NK-92 treated with Interleukin-12 subunit alpha and Interleukin-12 subunit beta, amount 100 ng/mL, for 24 hours (cell line): Measurements from ENCODE around the gene FRMD8.
"Not testable (repeated sequence)": the region's sequence is repeated elsewhere in the genome, so short reads cannot be mapped to it uniquely, and the experiment has no call there.

Experiments
- DNase-seq: peaks from one replicate; lab custom pipeline; 2025; lab: John Stamatoyannopoulos, UW

Gene FRMD8

DNA sequence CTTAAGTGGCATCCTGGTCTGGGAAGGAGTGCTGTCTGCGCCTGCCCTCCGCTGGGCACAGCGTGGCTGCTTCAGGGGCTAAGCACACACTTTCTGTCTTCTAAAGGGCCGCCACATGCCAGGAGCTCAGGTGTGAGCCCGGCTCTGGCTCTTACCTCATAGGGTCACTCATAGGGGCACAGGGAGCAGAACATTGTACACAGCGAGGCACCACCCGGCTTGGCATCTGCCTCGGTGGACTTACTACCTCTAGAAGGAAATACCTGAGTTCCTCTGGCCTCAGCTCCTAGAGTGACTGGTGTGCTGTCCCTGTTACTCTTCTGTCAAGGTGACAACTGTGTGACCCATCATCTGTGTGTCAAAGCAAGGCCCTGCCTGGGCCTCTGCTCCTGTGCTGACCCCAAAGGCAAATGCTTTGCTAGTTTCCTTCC is 49.6 kb downstream of the FRMD8 start:
- no peak for DNase-seq

DNA sequence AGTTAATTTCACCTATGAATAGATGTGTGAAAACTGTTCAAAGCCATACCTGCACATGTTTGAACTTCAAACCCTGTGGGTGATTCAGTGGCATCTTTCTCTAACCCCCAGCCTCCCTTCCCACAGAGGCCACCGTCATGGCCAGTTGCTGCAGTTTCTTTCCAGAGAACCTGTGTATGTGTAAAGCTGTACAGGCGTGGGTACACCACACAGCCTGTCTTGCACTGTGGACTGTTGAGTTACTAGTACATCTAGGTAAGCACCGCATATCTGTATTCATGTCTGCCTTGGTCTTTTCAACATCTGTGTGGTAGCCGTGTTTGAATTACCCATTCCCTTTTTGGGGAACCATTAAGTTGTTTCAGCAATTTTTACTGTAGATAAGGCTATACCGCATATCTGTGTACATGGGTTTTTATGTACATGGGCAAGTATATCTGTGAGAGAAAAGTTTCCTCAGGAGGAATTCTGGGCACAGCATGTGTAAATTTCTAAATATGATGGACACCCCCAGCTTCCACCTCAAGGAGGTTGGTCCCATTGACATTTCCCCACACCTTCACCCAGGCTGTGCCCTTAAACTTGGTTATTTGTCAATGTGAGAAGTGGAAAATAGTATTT is 50.1 kb downstream of the FRMD8 start:
- no peak for DNase-seq

DNA sequence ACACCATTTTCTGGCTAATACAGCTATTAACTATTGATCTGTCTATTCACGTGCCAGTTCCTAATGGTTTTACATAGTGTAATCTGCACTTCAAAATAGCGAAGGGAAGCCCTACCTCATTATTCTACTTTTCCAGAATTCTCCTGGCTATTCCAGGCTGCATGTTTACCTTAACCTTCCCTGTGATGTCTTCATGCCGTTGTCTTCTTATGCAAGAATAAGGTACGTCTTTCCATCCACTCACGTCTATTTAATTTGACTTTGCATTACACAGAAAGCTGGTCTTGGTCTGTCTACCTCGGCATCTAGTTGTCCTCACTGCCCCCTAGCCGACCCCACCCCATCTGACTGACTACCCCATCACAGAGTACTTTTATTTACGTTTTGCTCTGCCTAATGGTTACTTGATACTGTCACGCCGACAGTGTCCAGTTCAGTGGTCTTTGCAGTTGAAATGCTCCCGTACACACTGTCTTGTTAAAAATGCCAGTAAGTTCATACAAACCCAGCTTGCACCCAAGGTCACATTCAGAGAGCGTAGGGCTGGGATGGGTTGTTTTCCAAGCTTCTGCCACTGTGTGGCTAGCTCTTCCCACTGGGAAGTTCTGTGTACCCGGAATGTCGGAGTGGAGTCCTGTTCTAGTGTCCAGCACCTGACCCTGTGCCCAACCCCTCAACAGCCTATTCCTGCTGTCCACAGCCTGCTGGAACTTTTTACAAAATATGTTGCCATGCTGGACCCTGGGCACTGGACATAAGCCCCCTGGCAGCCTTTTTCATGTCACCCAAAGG is 51.2 kb downstream of the FRMD8 start:
- DNase-seq = no peak

DNA sequence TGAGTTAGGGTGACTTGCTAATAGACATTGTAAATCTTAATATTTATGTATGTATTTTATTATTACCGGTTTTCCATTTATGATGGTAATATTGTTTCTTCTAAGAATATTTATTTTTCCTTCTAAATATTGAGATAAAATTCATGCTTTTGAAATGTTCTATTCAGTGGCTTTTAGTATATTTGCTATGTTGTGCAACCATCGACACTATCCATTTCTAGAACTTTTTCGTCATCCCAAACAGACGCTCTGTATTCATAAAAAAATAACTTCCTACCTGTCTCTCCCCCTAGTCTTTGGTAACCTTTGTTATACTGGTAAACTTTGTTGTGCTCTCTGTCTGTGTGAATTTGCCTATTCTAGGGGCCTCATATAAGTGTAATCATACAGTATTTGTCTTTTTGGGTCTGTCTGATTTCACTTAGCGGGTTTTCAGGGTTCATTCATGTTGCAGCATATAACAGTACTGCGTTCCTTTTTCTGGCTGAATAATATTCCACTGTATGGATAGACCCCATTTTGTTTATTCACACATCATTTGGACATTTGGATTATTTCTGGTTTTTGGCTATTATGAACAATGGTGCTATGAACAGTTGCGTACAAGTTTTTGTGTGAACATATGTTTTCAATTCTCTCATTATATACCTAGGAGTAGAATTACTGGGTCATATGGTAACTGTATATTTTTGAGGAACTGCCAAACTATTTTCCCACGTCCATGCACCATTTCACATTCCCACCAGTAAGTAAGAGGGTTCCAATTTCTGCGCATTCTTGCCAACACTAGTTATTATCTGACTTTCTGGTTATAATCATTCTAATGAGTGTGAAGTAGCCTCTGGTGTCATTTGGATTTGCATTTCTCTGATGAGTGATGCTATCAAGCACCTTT is 52.1 kb downstream of the FRMD8 start:
- DNase-seq = no peak

DNA sequence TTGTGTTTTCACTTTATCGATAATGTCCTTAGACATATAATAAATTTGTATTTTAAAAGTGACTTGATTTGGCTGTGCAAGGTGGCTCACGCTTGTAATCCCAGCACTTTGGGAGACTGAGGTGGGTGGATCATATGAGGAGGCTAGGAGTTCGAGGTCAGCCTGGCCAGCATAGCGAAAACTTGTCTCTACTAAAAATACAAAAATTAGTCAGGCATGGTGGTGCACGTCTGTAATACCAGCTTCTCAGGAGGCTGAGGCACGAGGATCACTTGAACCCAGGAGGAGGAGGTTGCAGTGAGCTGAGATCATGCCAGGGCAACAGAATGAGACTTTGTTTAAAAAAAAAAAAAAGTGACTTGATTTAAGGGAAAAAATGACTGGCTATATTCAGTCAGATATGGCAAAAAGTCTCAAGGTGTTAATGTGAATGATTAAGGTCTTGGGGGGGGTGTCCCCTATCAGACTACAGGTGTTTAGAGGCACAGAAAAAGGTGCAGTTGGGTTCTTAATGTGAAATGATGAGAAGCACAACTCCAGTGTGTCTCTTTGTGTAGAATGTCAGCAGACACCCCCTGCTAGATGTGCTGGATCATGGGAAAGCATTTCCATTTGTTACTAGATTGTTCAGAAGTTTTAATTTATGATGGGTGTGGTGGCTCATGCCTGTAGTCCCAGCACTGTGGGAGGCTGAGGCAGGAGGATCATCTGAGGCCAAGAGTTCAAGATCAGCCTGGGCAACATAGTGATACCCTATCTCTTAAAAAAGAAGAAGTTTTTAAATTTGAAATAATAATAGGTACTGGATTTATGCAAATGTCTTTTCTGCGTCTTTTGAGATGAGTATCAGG is 53.1 kb downstream of the FRMD8 start:
- DNase-seq = no peak

GRCh38 chr11:65440831-65441499 is 54.5 kb downstream of the FRMD8 start:
- DNase-seq = no peak

DNA sequence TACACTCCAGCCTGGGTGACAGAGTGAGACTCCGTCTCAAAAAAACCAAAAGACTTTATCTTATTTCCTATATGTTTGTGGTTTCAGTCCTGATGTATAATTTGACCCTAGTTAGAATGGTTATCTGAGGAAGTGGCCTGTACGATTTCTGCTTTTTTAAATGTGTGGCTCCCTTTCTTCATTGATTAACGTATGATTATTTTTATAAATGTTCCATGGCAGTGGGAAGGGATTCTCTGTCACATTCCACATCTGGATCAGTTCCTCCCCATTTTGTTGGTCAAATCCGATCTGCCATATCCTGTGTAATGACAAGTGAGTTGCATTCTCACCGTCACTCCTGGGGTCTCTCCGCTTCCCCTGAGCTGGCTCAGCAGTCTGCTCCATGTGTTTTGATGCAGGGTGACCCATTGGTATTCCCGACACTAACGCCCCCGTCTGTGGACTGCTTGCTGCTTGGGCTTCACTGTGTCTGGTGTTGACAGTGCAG is 56.5 kb downstream of the FRMD8 start:
- no peak for DNase-seq

DNA sequence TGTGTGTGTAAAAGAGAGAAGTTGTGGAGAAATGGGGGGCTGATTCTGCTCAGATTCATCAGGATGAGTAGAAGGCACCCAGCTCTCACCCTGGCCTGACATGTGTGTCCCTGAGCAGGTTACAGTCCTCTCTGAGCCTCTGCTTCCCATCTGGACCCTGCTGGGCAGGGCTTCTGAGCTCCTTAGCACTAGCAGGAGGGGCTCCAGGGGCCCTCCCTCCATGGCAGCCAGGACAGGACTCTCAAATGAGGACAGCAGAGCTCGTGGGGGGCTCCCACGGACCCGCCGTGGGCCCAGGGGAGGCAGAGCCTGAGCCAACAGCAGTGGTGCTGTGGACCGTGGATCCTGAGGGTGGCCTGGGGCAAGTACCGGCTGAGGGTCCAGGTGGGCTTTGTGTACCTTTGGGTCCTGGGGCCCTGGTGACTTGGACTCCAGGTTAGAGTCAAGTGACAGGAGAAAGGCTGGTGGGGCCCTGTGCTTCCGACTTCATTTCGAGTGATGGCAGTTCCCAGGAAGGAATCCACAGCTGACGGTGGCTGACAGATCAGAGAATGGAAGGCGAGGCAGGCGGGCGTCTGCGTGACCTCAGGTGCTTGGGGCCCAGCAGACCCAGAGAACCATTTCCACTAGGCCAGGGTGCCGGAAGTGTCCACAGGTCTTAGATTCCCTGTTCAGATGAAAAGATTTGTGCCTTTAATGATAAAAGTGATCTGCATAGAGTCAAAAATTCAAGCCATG is 58.0 kb downstream of the FRMD8 start:
- no peak for DNase-seq

- DNase-seq = no peak
Observed at GRCh38 chr11:65445101-65445603, 58.7 kb downstream of the FRMD8 start.

DNA sequence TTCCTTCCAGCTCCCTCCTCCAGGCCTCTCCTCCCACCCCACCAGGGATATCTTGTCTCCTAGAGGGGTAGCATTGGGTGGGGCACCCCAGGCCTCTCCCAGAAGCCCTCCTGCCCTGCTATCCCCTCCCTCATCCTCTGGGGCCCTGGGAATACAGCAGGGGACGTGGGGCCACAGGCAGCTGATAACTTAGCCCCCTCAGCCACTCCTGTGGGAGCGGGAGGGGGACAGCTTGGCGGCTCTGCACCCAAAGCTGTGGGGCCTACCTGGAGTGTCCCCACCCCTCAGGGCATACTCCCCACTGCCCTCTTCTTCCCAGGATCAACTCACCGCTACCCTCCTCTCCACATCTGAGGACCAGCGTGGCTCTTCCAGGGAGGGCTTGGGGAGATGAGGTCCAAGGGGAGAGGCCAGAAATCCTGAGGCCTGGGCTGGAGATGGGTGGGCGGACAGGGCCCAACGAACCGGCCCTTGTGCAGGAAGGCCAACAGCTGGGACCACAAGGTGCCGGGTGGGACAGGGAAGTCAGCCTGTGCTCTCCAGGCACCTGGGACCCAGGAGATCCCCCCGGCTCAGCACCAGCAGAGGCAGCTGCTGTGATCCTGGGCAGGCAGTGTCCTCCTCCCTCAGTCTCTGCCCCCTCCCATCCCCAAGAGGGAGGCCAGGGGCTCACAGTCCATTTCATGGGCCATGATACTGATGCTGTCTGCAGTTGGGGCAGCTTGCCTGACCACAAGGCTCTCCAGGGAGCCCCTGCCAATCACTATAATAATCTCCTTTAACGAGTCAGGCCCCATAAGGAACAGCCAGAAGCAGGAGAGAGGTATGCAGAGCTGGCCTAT is 59.4 kb downstream of the FRMD8 start:
- no peak for DNase-seq

- DNase-seq = no peak
Observed at GRCh38 chr11:65446446-65447277, 60.2 kb downstream of the FRMD8 start.

- no peak for DNase-seq
Observed at GRCh38 chr11:65448074-65448417, 61.6 kb downstream of the FRMD8 start.

GRCh38 chr11:65448418-65449105 is 62.1 kb downstream of the FRMD8 start:
- no peak for DNase-seq

DNA sequence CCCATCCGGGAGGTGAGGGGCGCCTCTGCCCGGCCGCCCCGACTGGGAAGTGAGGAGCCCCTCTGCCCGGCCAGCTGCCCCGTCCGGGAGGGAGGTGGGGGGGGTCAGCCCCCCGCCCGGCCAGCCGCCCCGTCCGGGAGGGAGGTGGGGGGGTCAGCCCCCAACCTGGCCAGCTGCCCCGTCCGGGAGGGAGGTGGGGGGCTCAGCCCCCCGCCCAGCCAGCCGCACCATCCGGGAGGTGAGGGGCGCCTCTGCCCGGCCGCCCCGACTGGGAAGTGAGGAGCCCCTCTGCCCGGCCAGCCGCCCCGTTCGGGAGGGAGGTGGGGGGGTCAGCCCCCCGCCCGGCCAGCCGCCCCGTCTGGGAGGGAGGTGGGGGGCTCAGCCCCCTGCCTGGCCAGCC is 64.9 kb downstream of the FRMD8 start:
- not testable (repeated sequence) for DNase-seq

GRCh38 chr11:65452259-65452658 is 65.8 kb downstream of the FRMD8 start:
- not testable (repeated sequence) for DNase-seq

- DNase-seq = no peak
Observed at GRCh38 chr11:65452806-65453490, 66.5 kb downstream of the FRMD8 start.

GRCh38 chr11:65454311-65454695 is 67.9 kb downstream of the FRMD8 start:
- no peak for DNase-seq
